MG63 (cell line): Measurements from ENCODE around the gene ADORA2A. TPM values are rescaled to one million over a fixed set of nuclear protein-coding genes. Genes with fewer than 3 reads are reported as not detected.

ENCODE experiments used
- DNase-seq: peaks from one replicate; pipeline ENCODE4 v3.0.0-alpha.2; 2020
- H3K27me3 ChIP-seq: fragments of 250-450 bp; sonication (Bioruptor Pico); 2 replicates; pipeline ENCODE4 v1.5.1; 2020; ENCODE audit warnings: mild to moderate bottlenecking, moderate library complexity
- H3K36me3 ChIP-seq: fragments of 250-450 bp; sonication (Bioruptor Pico); 2 replicates; pipeline ENCODE4 v1.5.1; 2020; ENCODE audit warnings: mild to moderate bottlenecking, moderate library complexity
- H3K4me3 ChIP-seq: fragments of 250-450 bp; sonication (Bioruptor Pico); 2 replicates; pipeline ENCODE4 v1.5.1; 2020; ENCODE audit warnings: mild to moderate bottlenecking, moderate library complexity
- H3K9me3 ChIP-seq: fragments of 250-450 bp; sonication (Bioruptor Pico); 2 replicates; pipeline ENCODE4 v1.5.1; 2020; ENCODE audit warnings: mild to moderate bottlenecking, moderate library complexity
- total RNA-seq: library from RNA; depleted of rRNA; stranded (reverse); fragments of >200 nt; shearing (Covaris generic); gene quantifications from 2 replicates; pipeline ENCODE4 v1.2.3, GENCODE V29; 2014; ENCODE audit warnings: low replicate concordance

ADORA2A gene
- total RNA-seq, 1 experiment from 2014 or later: 0.16 TPM

GRCh38 chr22:24400034-24400725 is 27.2 kb upstream of the ADORA2A start:
- no peaks in the 10 kb centered on the region for H3K9me3 ChIP-seq
- no peak for DNase-seq

DNA sequence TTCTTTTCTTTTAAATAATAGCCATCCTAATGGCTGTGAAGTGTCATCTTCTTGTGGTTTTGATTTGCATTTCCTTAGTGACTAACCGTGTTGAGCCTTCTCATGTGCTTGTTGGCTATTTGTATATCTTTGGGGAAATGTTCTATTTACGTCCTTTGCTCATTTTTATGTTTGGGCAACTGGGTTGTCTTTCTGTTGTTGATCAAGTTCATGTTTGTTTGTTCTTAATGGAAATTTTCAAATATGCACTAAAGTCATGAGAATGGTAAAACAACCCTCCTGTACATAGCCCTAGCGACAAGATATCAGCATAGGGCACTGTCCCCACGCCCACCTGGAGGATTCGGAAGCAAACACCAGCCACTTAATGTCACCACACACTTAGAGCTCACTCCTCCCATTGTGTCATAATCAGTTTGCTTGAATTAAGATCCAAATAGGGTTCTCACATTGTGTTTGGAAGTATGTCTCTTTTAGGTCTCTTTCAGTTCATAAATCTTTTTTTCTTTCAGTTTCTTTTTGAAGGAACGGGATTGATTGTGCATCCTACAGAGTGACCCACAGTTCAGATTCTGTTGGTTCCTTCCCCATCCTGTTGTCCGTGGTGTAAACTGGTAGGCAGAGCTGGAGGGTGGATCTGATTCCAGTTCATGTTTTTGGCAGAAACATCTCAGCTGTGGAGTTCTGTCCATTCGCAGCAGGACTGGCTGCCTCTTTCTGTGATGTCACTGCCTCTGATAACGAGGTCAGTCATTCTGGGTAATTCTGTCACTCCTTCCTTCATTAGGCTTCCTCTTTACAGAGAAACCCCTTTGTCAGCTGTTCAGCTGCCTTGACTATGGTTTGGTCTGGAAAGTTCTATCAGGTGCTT is 26.4 kb upstream of the ADORA2A start:
- no peaks in the 10 kb centered on the region for H3K27me3 ChIP-seq

More at GRCh38 chr22:24400034-24400725, 27.2 kb upstream of the ADORA2A start:
- Histone ChIP-seq H3K4me3 (no peak overlapping the region), H3K36me3 (peaks cover 55% of the 10 kb centered on the region), H3K27me3 (no peaks in the 10 kb centered on the region)

GRCh38 chr22:24401931-24402367 is 25.4 kb upstream of the ADORA2A start:
- no peak for DNase-seq
- peaks cover 45% of the 10 kb centered on the region for H3K36me3 ChIP-seq
- H3K27me3 ChIP-seq: no peaks in the 10 kb centered on the region
- H3K4me3 ChIP-seq: no peak overlapping the region
- no peaks in the 10 kb centered on the region for H3K9me3 ChIP-seq

More for the DNA sequence above, 26.4 kb upstream of the ADORA2A start:
- Histone ChIP-seq H3K36me3 (peaks cover 52% of the 10 kb centered on the region), H3K4me3 (no peak overlapping the region), H3K9me3 (no peaks in the 10 kb centered on the region)
- DNase-seq: no peak

GRCh38 chr22:24402460-24403192 is 24.8 kb upstream of the ADORA2A start:
- Histone ChIP-seq H3K36me3 (peaks cover 48% of the 10 kb centered on the region), H3K9me3 (no peaks in the 10 kb centered on the region), H3K27me3 (no peaks in the 10 kb centered on the region), H3K4me3 (no peak overlapping the region)
- peak; percentile 82 for DNase-seq

DNA sequence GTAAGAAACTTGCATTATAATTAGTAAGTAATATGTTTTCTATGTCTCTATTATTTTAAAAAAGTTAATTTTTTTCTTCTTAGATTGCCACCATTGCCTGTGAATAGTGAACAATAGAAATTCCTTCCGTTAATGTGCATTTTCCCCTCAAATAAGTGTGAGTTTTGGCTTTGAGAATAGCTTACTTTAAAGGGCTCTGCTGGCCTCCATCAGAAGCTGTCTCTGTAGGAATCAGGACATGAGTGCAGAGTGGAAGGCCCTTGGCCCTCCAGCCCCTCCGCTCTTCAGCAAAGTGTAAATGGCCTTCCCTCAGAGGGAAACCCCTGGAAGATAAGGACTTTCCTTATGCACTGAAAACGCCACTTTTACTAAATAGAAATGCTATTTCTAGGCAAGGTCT is 24.1 kb upstream of the ADORA2A start:
- H3K27me3 ChIP-seq: no peaks in the 10 kb centered on the region
- DNase-seq: no peak
- H3K9me3 ChIP-seq: no peaks in the 10 kb centered on the region
- peaks cover 40% of the 10 kb centered on the region for H3K36me3 ChIP-seq
- no peak overlapping the region for H3K4me3 ChIP-seq

- DNase-seq: no peak
- H3K36me3 ChIP-seq: peaks cover 32% of the 10 kb centered on the region
Observed at GRCh38 chr22:24404561-24405275, 22.7 kb upstream of the ADORA2A start.

DNA sequence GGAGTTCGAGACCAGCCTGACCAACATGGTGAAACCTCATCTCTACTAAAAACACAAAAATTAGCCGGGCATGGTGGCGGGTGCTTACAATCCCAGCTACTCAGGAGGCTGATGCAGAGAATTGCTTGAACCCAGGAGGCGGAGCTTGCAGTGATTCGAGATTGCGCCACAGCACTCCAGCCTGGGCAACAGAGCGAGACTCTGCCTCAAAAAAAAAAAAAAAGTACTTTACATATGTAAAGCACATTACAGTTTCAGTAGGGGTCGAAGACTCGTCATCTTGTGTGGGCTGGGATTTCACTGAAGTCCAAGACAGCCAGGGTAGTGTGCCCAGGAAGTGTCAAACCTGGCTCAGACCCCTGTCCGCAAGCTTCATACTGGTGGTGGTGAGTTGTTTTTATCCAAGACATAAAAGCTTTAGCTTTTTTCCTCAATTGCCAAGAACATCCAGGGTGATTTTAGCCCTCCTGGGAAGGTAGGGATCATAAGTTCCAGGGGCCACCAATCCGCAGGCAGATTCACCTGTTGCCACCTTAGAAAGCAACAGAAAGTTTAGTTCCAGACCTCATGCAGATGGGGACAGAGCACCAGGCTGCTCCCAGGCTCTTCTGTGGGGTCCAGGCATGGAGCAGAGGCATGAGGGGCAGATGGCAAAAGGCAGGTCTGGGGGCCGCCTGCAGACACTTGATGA is 21.6 kb upstream of the ADORA2A start:
- Histone ChIP-seq H3K4me3 (no peak overlapping the region), H3K36me3 (peaks cover 32% of the 10 kb centered on the region), H3K9me3 (no peaks in the 10 kb centered on the region), H3K27me3 (no peaks in the 10 kb centered on the region)
- DNase-seq: no peak

More at GRCh38 chr22:24404561-24405275, 22.7 kb upstream of the ADORA2A start:
- no peaks in the 10 kb centered on the region for H3K9me3 ChIP-seq
- no peaks in the 10 kb centered on the region for H3K27me3 ChIP-seq
- H3K4me3 ChIP-seq: no peak overlapping the region

GRCh38 chr22:24406322-24407277 is 20.8 kb upstream of the ADORA2A start:
- H3K4me3 ChIP-seq: no peak overlapping the region
- peaks cover 28% of the 10 kb centered on the region for H3K36me3 ChIP-seq
- DNase-seq: no peak
- no peaks in the 10 kb centered on the region for H3K9me3 ChIP-seq
- no peaks in the 10 kb centered on the region for H3K27me3 ChIP-seq

GRCh38 chr22:24407278-24407665 is 20.1 kb upstream of the ADORA2A start:
- H3K4me3 ChIP-seq: no peak overlapping the region
- no peaks in the 10 kb centered on the region for H3K9me3 ChIP-seq
- no peak for DNase-seq
- H3K36me3 ChIP-seq: peaks cover 27% of the 10 kb centered on the region
- no peaks in the 10 kb centered on the region for H3K27me3 ChIP-seq

GRCh38 chr22:24407884-24408283 is 19.5 kb upstream of the ADORA2A start:
- H3K36me3 ChIP-seq: peaks cover 25% of the 10 kb centered on the region
- DNase-seq: no peak

DNA sequence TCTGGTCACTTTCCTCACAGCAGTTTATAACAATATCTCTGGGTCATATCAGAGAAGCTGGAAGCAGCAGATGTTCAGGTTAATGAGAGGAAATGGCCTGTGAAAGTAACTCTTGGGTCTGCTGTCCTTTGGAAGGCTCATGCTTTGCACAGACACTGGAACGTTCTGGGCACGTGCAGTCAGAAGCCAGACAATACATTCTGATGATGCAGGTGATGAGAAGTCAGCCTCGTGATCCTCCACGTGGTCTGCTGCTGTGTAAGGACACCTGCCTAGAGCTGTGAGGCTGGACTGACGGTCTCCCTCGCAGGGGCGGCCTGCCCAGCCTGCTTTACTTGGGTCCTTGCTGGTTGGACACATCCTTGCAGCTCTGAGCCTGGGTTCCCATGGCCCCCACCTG is 18.8 kb upstream of the ADORA2A start:
- Histone ChIP-seq H3K27me3 (no peaks in the 10 kb centered on the region), H3K4me3 (no peak overlapping the region), H3K36me3 (peaks cover 17% of the 10 kb centered on the region), H3K9me3 (no peaks in the 10 kb centered on the region)
- DNase-seq: no peak

More at GRCh38 chr22:24407884-24408283, 19.5 kb upstream of the ADORA2A start:
- no peaks in the 10 kb centered on the region for H3K9me3 ChIP-seq
- H3K27me3 ChIP-seq: no peaks in the 10 kb centered on the region
- no peak overlapping the region for H3K4me3 ChIP-seq

DNA sequence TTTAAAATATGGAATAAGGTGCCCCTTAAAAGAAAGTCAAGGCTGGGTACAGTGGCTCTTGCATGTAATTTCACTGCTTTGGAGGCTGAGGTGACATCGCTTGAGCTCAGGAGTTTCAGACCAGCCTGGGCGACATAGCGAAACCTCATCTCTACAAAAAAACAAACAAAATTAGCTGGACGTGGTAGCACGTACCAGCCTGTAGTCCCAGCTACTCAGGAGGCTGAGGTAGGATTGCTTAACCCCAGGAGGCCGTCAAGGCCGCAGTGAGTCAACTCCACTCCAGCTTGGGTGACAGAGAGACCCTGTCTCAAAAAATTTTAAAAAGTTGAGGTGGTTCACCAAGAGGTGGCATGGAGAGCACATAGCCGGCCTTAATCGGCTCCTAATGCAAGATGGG is 17.7 kb upstream of the ADORA2A start:
- Histone ChIP-seq H3K27me3 (no peaks in the 10 kb centered on the region), H3K9me3 (no peaks in the 10 kb centered on the region), H3K36me3 (peaks cover 16% of the 10 kb centered on the region), H3K4me3 (no peak overlapping the region)
- DNase-seq: no peak

- H3K27me3 ChIP-seq: no peaks in the 10 kb centered on the region
- no peaks in the 10 kb centered on the region for H3K9me3 ChIP-seq
- H3K4me3 ChIP-seq: no peak overlapping the region
- peak; percentile 38 for DNase-seq
- H3K36me3 ChIP-seq: peaks cover 11% of the 10 kb centered on the region
Observed at GRCh38 chr22:24410110-24410856, 17.1 kb upstream of the ADORA2A start.

DNA sequence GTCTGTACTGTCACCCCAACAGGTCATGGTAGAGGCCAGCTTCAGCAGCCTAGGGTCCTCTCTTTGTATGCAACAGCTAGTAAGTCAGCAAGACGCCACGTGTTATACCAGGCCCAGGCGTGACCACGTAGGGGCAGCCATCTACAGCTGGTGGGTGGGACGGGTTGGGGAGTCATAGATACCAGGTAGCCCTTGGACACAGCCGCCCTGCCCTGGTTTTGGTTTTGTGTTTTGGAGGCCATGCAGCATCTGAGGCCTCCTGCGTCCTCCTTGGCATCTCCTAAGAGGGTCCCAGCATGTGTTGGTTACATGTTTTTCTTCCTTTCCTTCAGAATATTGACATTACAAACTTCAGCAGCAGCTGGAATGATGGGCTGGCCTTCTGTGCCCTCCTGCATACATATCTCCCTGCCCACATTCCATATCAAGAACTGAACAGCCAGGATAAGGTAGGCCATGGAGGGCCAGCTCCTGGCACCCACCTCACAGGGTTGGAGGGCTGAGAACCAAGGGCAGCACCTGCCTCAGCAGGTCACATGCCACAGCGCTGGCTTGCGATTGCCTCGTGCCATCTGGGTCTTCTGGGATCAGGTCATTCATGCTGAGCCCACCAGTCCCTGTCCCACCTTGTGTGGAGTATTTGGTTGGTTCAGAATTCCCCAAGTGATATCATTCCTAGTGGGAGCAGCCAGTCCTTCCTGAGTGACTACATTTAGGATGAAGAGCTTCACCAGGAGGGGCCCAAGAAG is 16.0 kb upstream of the ADORA2A start:
- Histone ChIP-seq H3K4me3 (no peak overlapping the region), H3K27me3 (no peaks in the 10 kb centered on the region), H3K9me3 (no peaks in the 10 kb centered on the region), H3K36me3 (peaks cover 7% of the 10 kb centered on the region)
- DNase-seq: no peak
